ENCODE data around the gene KBTBD3. TPM values are rescaled to one million over a fixed set of nuclear protein-coding genes. Genes with fewer than 3 reads are reported as not detected.
"Not testable (repeated sequence)": the region's sequence is repeated elsewhere in the genome, so short reads cannot be mapped to it uniquely, and the experiment has no call there.

The KBTBD3 gene
- total RNA-seq, 2 experiments from 2014 or later, result 4.7 to 7.2 TPM

DNA sequence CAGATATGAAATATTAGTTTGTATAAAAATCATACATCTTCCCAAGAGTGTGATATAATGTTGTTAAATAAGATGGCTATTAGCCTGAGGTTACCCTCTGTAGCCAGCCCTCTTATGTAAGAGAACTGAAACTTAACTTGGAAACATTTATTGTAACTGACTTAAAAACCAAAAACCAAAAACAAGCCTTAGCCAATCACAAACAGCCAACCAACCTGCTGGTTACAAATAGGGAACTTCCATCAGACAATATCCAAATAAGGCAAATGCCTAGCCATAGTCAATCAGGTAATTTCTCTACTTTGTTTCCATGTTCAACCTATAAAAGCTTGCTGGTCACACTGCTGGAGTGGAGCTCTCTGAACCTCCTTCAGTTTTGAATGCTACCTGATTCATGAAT, 14.1 kb downstream of the KBTBD3 start:
- CTCF ChIA-PET, result interaction anchor here (1.0 kb wide), 1 partner anchor 8 kb away, joined by 3 read pairs; no protein-coding TSS in a partner anchor

DNA sequence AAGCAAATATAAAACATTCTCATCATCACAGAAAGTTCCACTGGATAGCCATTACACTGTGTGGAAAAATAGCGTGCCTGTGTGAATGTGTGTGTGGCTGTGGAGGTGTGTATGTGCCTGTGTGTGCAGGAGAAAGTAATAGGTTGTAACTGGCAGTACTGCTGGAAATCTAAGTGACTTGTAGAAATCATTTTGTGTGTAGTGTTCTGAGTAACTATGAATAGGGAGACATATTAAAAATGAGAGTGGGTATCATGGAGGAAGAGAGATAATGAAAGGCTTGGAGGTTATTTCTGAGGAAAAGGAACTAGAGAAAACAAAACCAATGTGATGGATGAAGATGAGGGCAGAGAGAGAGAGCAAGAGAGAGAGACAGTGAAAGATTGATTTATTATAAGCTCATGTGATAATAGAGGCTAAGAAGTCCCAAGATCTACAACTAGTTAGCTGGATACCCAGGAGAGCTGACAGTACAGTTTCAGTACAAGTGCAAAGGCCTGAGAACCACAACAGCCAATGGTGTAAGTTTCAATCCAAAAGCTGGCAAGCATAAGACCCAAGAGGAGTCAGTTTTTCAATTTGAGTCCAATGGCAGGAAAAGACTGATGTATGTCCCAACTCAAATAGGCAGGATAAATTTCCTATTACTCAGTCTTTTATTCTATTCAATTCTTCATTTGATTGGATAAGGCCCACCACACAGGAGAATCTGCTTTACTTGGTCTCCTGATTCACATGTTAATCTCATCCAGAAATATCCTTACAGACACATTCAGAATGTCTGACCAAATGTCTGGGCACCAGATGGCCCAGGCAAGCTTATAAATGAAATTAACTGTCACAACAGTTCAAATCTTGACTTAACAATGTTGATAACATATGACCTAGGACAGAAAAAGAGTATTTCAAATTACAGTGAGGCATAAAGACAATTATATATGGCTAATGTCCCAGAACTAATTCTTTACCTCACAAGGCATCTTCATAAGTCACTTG, 14.9 kb downstream of the KBTBD3 start:
- POLR2A ChIA-PET, result no interaction called here
- CTCF ChIA-PET, result interaction anchor here (0.6 to 1.0 kb wide), 2 partner anchors 9 to 801 kb away, joined by 3 read pairs; no protein-coding TSS in a partner anchor

More for the DNA sequence above, 14.1 kb downstream of the KBTBD3 start:
- POLR2A ChIA-PET, result no interaction called here

- CTCF ChIA-PET, result no interaction called here
- POLR2A ChIA-PET, result no interaction called here
These were observed 15.8 kb downstream of the KBTBD3 start for GRCh38 chr11:106061249-106061784.

DNA sequence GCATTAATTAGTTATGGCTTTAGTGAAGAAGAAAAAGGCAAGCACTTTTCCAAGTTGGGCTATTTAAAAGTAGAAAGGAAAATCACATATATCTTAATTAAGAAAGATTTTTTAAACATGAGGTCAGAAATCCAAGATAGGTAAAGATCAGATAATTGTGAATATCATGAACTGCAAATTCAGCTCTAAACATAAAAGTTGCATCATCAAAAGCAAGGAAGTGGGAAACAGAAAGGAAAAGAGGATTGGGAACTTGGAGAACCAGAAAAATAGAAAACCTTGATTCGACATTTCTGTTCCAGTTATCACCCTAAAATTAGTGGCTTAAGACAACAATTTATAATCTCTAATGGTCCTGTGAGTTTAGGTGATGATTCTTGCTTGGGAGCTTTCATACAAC, 17.5 kb downstream of the KBTBD3 start:
- ChIA-PET POLR2A (no interaction called here), CTCF (no interaction called here)

DNA sequence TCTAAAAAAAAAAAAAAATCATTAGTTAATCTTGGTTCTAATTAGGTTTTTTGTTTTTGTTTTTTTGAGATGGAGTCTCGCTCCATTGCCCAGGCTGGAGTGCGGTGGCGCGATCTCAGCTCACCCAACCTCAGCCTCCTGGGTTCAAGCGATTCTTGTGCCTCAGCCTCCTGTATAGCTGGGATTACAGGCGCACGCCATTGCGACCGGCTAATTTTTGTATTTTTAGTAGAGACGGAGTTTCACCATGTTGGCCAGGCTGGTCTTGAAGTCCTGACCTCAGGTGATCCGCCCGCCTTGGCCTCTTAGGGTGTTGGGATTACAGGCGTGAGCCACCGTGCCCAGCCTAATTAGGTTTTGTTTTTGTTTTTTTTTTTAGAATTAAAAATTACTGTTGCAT, 18.8 kb downstream of the KBTBD3 start:
- POLR2A ChIA-PET, CTCF ChIA-PET: not testable (repeated sequence)

- ChIA-PET POLR2A (no interaction called here), CTCF (no interaction called here)
These were observed 26.0 kb downstream of the KBTBD3 start for GRCh38 chr11:106051103-106051502.

- POLR2A ChIA-PET, result no interaction called here
- CTCF ChIA-PET, result no interaction called here
These were observed 27.2 kb downstream of the KBTBD3 start for GRCh38 chr11:106049727-106050476.

- ChIA-PET POLR2A (no interaction called here), CTCF (no interaction called here)
These were observed 29.5 kb downstream of the KBTBD3 start for GRCh38 chr11:106047631-106048030.

- POLR2A ChIA-PET, result no interaction called here
- CTCF ChIA-PET, result no interaction called here
These were observed 33.6 kb downstream of the KBTBD3 start for GRCh38 chr11:106043540-106043939.

- CTCF ChIA-PET, result no interaction called here
These were observed 44.3 kb downstream of the KBTBD3 start for GRCh38 chr11:106032861-106033260.

GRCh38 chr11:106031936-106032335, 45.2 kb downstream of the KBTBD3 start:
- ChIA-PET CTCF (no interaction called here), POLR2A (no interaction called here)

More at GRCh38 chr11:106032861-106033260, 44.3 kb downstream of the KBTBD3 start:
- POLR2A ChIA-PET, result no interaction called here

DNA sequence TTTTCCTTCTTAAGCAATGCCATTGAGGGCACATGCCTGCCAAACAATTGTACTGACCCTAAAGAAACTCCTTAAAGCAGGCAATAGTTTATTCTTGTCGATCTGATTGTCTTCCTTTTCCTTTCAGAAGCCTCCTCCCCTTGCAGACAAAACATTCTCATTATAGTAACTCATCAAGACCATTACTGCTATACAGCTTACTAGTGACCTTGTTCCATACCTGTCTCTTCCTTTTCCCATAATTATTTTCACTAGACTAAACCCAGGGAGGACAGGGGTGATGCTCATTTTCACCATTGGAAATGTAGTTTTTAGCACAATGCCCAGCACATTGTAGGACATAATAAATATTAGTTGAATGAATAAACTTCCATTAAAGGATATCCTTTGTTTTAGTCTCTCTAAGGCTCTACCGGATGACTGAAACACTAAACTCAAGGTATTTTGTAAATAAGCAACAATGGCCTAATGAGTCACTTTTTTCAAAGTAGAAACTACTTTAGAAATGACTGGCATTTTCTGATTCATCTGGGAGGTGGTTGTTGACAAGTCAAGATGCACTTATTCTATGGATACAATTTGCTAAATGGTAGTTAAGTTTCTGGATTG, 45.8 kb downstream of the KBTBD3 start:
- CTCF ChIA-PET, result no interaction called here

GRCh38 chr11:106030609-106031008, 46.5 kb downstream of the KBTBD3 start:
- CTCF ChIA-PET, result no interaction called here
- POLR2A ChIA-PET, result no interaction called here

More for the DNA sequence above, 45.8 kb downstream of the KBTBD3 start:
- POLR2A ChIA-PET, result no interaction called here

DNA sequence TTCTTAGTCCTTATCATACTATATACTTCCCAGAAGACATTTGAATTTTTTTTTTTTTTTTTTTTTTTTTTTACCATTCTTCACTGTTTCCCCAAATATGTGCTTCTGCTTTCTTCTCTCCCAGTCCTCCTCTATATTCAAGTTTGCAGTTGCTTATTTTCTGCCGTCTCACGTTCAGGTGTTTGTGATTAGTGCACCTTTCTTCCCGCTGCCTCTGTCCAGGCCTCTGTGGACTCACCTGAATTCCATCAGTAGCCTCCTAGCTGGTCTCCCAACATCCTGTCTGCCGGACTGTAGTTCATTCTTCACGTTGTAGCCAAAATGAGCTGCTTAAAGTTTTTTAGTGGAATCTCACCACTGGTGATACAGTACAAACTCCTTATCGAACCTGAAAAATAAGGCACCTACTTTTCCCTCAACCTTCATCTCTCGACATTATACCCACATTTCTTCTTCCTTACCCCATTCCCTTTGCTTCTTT, 54.3 kb downstream of the KBTBD3 start:
- ChIA-PET CTCF (no interaction called here), POLR2A (no interaction called here)

GRCh38 chr11:106021967-106022794, 55.0 kb downstream of the KBTBD3 start, which contains the start of gene MSANTD4:
MSANTD4 (minus strand) TSS chr11:106022240; CDS start chr11:106010917, 11,323 bp downstream.
- ChIA-PET CTCF (no interaction called here), POLR2A (no interaction called here)

GRCh38 chr11:106021181-106021966, 55.8 kb downstream of the KBTBD3 start:
- POLR2A ChIA-PET, result no interaction called here
- CTCF ChIA-PET, result no interaction called here

DNA sequence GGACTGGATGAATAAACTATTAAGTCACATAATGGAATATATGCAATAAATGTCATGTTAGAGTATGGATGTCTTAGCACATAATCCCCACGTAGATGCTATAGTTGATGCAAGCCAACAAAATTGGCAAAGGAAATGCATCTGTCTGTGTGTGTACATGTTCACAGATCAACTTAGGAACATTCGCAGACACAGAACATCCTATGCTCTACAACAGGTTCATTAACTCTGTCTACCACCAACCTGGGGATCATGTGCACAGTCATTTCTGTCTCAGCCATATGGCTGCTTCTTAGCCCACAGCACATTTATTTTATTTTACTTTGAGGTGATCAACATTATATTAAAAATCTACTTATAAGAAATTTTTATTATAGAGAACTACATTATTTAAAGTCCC, 60.1 kb downstream of the KBTBD3 start:
- CTCF ChIA-PET, result no interaction called here
- POLR2A ChIA-PET, result no interaction called here

GRCh38 chr11:106015066-106015465, 62.1 kb downstream of the KBTBD3 start:
- ChIA-PET POLR2A (no interaction called here), CTCF (no interaction called here)

Measured in activated CD8-positive, alpha-beta memory T cell treated with anti-CD3 and anti-CD28 coated beads for 36 hours (primary cell).